ENCODE data around the gene ING1.

Gene ING1

DNA sequence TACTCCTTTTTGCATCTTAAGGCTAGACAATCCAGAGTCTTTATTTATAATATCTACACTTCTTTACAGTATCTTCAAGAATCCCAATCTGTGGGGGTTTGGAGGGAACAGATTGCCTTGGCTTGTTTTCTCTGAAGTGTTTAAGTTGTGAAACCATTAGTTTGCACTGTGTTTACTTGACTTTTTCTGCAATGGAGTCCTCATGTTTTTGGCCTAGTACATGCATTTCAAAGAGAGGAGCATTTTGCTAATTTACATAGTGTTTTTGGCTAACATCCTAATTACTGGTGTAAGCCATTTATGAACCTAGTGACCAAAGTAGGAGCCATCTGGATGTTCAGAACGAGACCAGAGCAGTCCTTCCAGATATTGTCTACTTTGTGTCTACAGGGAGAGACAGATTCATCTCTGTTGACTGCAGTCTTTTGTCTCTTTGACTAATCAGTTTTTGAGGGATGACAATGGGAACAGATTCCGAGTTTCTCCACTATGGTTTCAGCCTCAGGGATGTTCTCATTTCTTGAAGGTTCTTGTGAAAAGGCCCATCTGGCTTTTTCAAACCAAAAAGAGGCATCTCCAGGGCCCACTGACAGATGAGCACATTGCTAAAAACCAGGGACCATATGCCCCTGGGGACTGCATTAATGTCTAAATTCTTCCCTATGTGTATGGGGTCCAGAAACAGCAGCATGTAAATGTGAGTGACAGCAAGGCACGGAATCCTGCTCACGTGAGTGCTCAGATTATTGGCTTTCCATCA is 53.4 kb downstream of the ING1 start:
- FAIRE-seq (no peak), DNase-seq (ENCODE audit: insufficient read length, low spot score) (no peak)

DNA sequence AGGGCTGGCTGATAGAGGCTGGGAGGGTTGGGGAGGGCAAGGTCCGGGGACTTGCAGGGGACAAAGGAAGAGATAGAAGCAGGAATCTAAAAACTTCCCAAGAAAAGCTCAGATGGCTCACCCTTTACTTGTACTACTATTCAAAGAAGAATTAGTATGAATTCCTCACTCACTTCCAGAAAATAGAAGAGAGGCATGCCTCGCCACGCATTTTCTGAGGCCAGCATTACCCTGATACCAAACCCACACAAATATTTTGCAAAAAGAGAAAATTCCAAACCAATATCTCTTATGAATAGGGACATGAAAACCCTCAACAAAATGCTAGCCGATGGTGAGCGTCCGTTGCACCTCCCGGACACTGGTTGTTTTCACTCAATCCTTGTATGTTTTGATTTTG is 54.0 kb downstream of the ING1 start:
- DNase-seq (ENCODE audit: insufficient read length, low spot score): no peak
- FAIRE-seq: no peak

DNA sequence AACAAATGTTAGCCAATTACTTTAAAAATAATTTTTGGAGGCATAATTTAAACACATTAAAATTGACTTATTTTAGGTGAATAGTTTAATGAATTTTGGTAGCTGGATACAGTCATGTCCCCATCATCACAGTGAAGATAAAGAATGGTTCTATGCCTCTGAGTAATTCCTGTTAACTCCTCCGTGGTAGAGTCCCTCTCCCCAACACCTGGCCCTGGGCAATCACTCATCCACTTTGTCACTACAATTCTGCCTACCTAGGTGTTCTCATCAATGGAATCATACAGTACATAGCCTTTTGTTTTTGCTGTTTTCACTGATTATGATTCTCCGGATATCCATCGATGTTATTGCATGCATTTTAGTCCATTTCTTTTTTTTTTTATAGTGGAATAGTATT is 55.6 kb downstream of the ING1 start:
- no peak for FAIRE-seq

DNA sequence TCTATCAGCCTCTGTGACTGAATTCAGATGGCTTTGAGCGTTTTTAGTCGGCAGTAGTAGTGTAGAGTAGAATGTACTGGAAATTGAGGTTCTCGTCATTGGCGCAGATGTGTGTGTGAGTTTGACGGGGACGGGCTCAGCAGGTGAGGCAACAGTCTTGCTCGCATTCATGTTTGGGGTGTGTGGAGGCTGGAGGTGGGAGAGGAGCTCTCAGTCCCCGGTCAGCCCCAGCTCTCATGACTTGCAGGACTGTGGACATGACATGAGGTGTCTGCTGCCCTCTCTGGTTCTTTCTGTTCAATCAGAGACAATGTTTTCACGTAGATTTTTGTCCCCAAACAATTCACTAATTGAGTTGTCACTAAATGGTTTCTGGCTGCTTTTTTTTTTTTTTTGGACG is 57.2 kb downstream of the ING1 start:
- FAIRE-seq (no peak), DNase-seq (ENCODE audit: insufficient read length, low spot score) (no peak)

More for the DNA sequence above, 55.6 kb downstream of the ING1 start:
- no peak for DNase-seq (ENCODE audit: insufficient read length, low spot score)

DNA sequence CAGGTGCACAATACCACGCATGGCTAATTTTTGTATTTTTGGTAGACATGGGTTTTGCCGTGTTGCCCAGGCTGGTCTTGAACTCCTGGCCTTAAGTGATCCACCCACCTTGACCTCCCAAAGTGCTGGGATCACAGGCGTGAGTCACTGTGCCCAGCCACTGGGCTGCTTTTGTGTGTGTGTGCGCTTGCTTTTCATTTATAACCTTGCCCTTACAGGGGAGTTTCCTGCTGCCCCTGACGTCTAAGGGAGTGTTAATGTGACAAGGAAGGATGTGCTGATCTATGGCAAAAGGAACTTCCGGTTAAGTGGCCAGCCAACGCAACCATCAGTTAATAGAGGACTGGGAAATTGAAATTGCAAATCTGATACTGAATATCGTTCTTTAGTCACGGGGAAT is 57.7 kb downstream of the ING1 start:
- no peak for FAIRE-seq
- no peak for DNase-seq (ENCODE audit: insufficient read length, low spot score)

DNA sequence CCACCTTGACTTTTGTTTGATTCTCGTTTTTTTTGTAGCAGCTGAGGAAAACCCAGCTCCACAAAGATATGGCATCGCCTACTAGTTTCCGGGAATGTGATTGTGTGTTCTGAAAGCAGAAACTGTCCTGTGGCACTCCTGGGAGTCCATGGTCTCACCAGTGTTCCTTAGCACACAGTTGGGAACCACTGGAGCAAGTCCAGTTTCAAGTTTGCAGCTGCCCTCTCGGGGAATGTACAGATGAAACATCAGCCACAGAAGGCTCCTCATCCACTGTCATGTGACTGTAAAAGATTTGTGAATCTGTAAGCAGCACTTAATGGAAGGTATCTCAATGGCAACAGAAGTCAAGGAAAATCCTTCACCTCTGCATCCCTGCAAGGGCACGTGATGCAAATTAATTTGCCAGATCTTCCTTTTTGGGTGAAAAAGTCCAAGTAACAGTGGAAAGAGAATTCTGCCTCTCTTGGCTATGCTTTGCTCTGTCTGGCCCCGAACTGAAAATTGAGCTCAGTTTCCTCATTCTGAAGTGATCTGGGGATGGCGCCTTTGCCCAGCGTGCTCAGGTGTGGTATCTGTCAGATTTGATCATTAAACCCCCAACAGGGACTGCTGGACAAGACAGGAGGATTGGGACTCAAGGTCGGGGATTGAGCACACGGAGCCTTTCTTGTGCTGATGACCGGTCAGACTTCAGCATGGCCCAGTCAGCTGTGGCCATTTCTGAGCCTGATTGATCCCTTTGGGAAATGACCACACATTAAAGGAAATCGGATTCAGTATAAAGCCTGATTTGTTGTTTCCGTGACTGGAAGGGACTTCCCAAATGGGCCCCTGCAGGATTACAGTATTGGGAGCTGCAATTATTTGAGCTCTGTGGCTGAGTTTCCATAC is 58.8 kb downstream of the ING1 start:
- no peak for DNase-seq (ENCODE audit: insufficient read length, low spot score)
- no peak for FAIRE-seq

Measured in GM19239 (cell line).